Adrenal gland (tissue), 12 donors: ENCODE data around the gene ROR2. TPM values are rescaled to one million over a fixed set of nuclear protein-coding genes. Genes with fewer than 3 reads are reported as not detected.
"Not testable (repeated sequence)": the region's sequence is repeated elsewhere in the genome, so short reads cannot be mapped to it uniquely, and the experiment has no call there.

ENCODE experiments used
- DNase-seq, 7 donors: peaks; one replicate each; pipeline ENCODE4 v3.0.0-alpha.2; 2019 to 2020
- H3K27ac ChIP-seq, 5 donors: fragments of 200-600 bp; sonication (generic) in 4 of 5; 1 replicate in 3 of 5; 2 replicates in 2 of 5; pipeline versions ENCODE4 v1.5.1 to v1.8.0; 2016 to 2020; ENCODE audit warnings: mild to moderate bottlenecking in 1 of 5
- H3K27me3 ChIP-seq: fragments of 200-600 bp; 2 replicates; pipeline ENCODE4 v1.8.0; 2021
- H3K36me3 ChIP-seq, 2 donors: fragments of 200-600 bp; replicated peaks in 1 of 2; 1 replicate in 1 of 2; 2 replicates in 1 of 2; pipeline versions ENCODE4 v1.5.1 to v1.8.0; 2018 to 2022
- H3K4me1 ChIP-seq, 2 donors: fragments of 200-600 bp; replicated peaks in 1 of 2; 1 replicate in 1 of 2; 2 replicates in 1 of 2; pipeline versions ENCODE4 v1.5.1 to v1.8.0; 2018 to 2021
- H3K4me3 ChIP-seq, 4 donors: fragments of 200-600 bp; sonication (generic) in 3 of 4; one replicate each; pipeline ENCODE4 v1.5.1; 2016 to 2018
- H3K9me3 ChIP-seq, 3 donors: fragments of 200-600 bp; sonication (generic) in 1 of 3; replicated peaks in 1 of 3; 1 replicate in 2 of 3; 2 replicates in 1 of 3; pipeline versions ENCODE4 v1.5.1 to v1.8.0; 2016 to 2021
- POLR2A ChIP-seq, 2 donors: fragments of 450-650 bp; IDR thresholded peaks; one replicate each; pipeline ENCODE4 v1.6.1; 2017; ENCODE audit warnings: antibody characterized with exemption in 2 of 2, mild to moderate bottlenecking in 2 of 2, moderate library complexity in 1 of 2
- WGBS, 4 donors: extraction: QIAGEN DNeasy Blood & Tissue Kit in 2 of 4; methylation state at CpG; one replicate each; pipeline versions ENCODE4 v1.1.5 to v1.1.7; 2013 to 2017; 5-methylcytosine and 5-hydroxymethylcytosine counted together
- intact Hi-C, 2 donors: fragments of 100-400 bp; cut with DNase I; formaldehyde crosslinking; loops; one replicate each; pipeline versions ENCODE4 v1.14.1 to v1.15.0; 2022 to 2023
- polyA plus RNA-seq, 3 donors: library from polyadenylated mRNA; stranded (reverse); fragments of 200-250 nt in 2 of 3; fragments of 350-450 nt in 1 of 3; fragmentation: Illumina TruSeq in 1 of 3; extraction: RNeasy Lipid Tissue Mini Kit (QIAGEN cat#74804) in 1 of 3; gene quantifications; one replicate each; pipeline ENCODE4 v1.2.3, GENCODE V29; 2013 to 2014
- total RNA-seq, 9 donors: library from RNA; depleted of rRNA in 4 of 9; stranded (reverse); fragments of >200 nt in 4 of 9; fragments of 120-200 nt in 1 of 9; fragmentation: NEBNext Ultra II Directional in 1 of 9; extraction: Animal tissue kit (Norgen Biotek cat#: 25700) in 1 of 9; gene quantifications; one replicate each; pipeline versions ENCODE4 v1.1.0 to v1.2.4, GENCODE V29; 2013 to 2023
- TF ChIP-seq, protein P1 (sequence below), 6 experiments: fragments of 450-650 bp in 4 of 6; fragments of 200-600 bp in 2 of 6; sonication (generic) in 1 of 6; IDR thresholded peaks; 1 replicate in 5 of 6; 2 replicates in 1 of 6; pipeline versions ENCODE4 v1.5.1 to v1.8.0; 2016 to 2021; ENCODE audit warnings: antibody characterized with exemption in 6 of 6, mild to moderate bottlenecking in 2 of 6, moderate library complexity in 1 of 6
- donor health status: healthy with polysubstance abuse.
- donor health status: Bipolar disorder and iron deficiency.
- donor health status: DM: yes; HTN: yes; CAD: no.
- donor health status: DM: no; HTN: no; CAD: no.
- donor health status: DM: no; HTN: no; CAD: no.
- donor health status: DM: yes; HTN: yes; CAD: no.

Gene ROR2
- total and polyA plus RNA-seq, 12 donors = 3.9 to 23.9 (median 11.4) TPM

DNA sequence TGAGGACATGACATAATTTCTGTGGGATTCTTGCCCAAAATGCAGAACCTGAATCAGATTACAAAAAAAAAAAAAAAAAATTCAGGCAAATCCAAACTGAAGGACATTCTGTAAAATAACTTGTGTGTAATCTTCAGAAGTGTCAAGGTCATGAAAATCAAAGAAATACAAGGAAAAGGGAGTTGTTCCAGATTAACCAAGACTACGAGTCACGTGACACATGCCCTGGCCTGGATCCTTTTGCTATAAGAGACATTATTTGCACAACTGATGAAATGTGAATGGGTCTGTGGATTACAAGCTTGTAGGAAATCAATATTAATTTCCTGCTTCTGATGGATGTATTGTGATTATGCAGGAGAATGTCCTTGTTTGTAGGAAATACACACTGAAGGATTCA is 309.6 kb downstream of the ROR2 start:
- TF ChIP-seq, protein P1, sequence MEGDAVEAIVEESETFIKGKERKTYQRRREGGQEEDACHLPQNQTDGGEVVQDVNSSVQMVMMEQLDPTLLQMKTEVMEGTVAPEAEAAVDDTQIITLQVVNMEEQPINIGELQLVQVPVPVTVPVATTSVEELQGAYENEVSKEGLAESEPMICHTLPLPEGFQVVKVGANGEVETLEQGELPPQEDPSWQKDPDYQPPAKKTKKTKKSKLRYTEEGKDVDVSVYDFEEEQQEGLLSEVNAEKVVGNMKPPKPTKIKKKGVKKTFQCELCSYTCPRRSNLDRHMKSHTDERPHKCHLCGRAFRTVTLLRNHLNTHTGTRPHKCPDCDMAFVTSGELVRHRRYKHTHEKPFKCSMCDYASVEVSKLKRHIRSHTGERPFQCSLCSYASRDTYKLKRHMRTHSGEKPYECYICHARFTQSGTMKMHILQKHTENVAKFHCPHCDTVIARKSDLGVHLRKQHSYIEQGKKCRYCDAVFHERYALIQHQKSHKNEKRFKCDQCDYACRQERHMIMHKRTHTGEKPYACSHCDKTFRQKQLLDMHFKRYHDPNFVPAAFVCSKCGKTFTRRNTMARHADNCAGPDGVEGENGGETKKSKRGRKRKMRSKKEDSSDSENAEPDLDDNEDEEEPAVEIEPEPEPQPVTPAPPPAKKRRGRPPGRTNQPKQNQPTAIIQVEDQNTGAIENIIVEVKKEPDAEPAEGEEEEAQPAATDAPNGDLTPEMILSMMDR (IDR thresholded peaks at IDR 0.05) = no peak
- no peak for TF ChIP-seq POLR2A (IDR thresholded peaks at IDR 0.05)
- no peak for DNase-seq
- no peaks in the 10 kb centered on the region for H3K9me3 ChIP-seq
- H3K36me3 ChIP-seq = no peaks in the 10 kb centered on the region
- intact Hi-C loops = no loop called here
- no peaks in the 10 kb centered on the region for H3K4me1 ChIP-seq
- H3K4me3 ChIP-seq = no peak overlapping the region
- no peak overlapping the region for H3K27ac ChIP-seq
- no peaks in the 10 kb centered on the region for H3K27me3 ChIP-seq
- WGBS, 4 donors = 33 to 63% (median 50%) methylated on average over 2 of the region's 2 CpGs

GRCh38 chr9:91639054-91639453 is 311.0 kb downstream of the ROR2 start:
- no peaks in the 10 kb centered on the region for H3K9me3 ChIP-seq
- no peaks in the 10 kb centered on the region for H3K27me3 ChIP-seq
- 94 to 100% (median 99%) methylated on average over 1 of the region's 1 CpG for WGBS, 4 donors
- H3K4me3 ChIP-seq = no peak overlapping the region
- H3K27ac ChIP-seq = no peak overlapping the region
- intact Hi-C loops = no loop called here
- no peaks in the 10 kb centered on the region for H3K4me1 ChIP-seq
- H3K36me3 ChIP-seq = no peaks in the 10 kb centered on the region
- DNase-seq = no peak
- TF ChIP-seq POLR2A (IDR thresholded peaks at IDR 0.05) = no peak
- TF ChIP-seq, protein P1 (IDR thresholded peaks at IDR 0.05) = no peak

- H3K4me3 ChIP-seq, H3K27me3 ChIP-seq, H3K36me3 ChIP-seq, H3K27ac ChIP-seq, DNase-seq, H3K9me3 ChIP-seq, intact Hi-C loops, H3K4me1 ChIP-seq: not testable (repeated sequence)
- 87 to 92% (median 89%) methylated on average over 7 of the region's 7 CpGs for WGBS, 4 donors
These were observed 315.2 kb downstream of the ROR2 start for GRCh38 chr9:91634832-91635231.

DNA sequence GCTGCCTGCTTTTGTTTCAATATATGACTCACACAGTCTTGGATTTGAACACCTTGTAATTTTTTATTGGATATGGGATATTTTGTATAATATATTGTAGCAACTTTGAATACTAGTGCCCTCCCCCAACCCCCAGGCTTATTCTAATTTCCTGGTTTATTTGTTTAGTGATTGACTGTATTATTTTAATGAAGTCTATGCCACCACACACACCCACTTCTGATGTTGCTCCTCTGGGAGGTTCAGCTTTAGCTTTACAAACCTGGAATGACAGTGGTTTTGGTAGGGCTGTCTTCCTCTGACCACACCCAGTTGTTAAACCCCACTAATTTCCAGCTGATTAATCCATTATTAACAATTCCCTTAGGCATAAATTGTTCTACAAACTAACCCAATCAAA is 320.3 kb downstream of the ROR2 start:
- no peak for TF ChIP-seq POLR2A (IDR thresholded peaks at IDR 0.05)
- TF ChIP-seq, protein P1 (IDR thresholded peaks at IDR 0.05) = no peak
- Histone ChIP-seq H3K36me3 (no peaks in the 10 kb centered on the region), H3K9me3 (no peaks in the 10 kb centered on the region), H3K4me3 (no peak overlapping the region), H3K4me1 (no peaks in the 10 kb centered on the region), H3K27me3 (no peaks in the 10 kb centered on the region), H3K27ac (no peak overlapping the region)
- intact Hi-C loops = no loop called here
- no peak for DNase-seq

GRCh38 chr9:91628892-91629291 is 321.1 kb downstream of the ROR2 start:
- H3K36me3 ChIP-seq = no peaks in the 10 kb centered on the region
- no peak overlapping the region for H3K27ac ChIP-seq
- intact Hi-C loops = no loop called here
- 83 to 96% (median 85%) methylated on average over 1 of the region's 1 CpG for WGBS, 4 donors
- TF ChIP-seq POLR2A (IDR thresholded peaks at IDR 0.05) = no peak
- TF ChIP-seq, protein P1 (IDR thresholded peaks at IDR 0.05) = no peak
- H3K27me3 ChIP-seq = no peaks in the 10 kb centered on the region
- no peak for DNase-seq
- H3K4me1 ChIP-seq = no peaks in the 10 kb centered on the region
- no peak overlapping the region for H3K4me3 ChIP-seq
- no peaks in the 10 kb centered on the region for H3K9me3 ChIP-seq
